HepG2 (cell line): ENCODE results near the gene SLC1A2. TPM values are rescaled to one million over a fixed set of nuclear protein-coding genes. Genes with fewer than 3 reads are reported as not detected.
A peak's percentile ranks its signal among the peaks of the same experiment; 100 is the strongest.

ENCODE experiments used
- CEBPG ChIP-seq: IDR thresholded peaks from 2 replicates; pipeline ENCODE4 v1.6.1; 2016
- GATAD2A ChIP-seq: IDR thresholded peaks from 2 replicates; pipeline ENCODE4 v1.6.1; 2016
- HMGXB4 ChIP-seq, 2 experiments: sonication (generic) in 1 of 2; formaldehyde crosslinking in 1 of 2; IDR thresholded peaks; 2 replicates each; pipeline versions ENCODE4 v1.4.0 to v1.6.1; 2018 to 2020; ENCODE audit warnings: missing genetic modification reagents in 2 of 2, borderline replicate concordance in 1 of 2, low read depth in 1 of 2, mild to moderate bottlenecking in 1 of 2, missing biosample characterization in 1 of 2
- MYPOP ChIP-seq: sonication (generic); formaldehyde crosslinking; IDR thresholded peaks from 2 replicates; pipeline ENCODE4 v1.8.1; 2023; ENCODE audit warnings: mild to moderate bottlenecking, moderate library complexity, missing genetic modification reagents
- NCOA2 ChIP-seq: sonication (generic); formaldehyde crosslinking; IDR thresholded peaks from 2 replicates; pipeline ENCODE4 v1.8.0; 2022; ENCODE audit warnings: inconsistent platforms
- NR2F6 ChIP-seq, 2 experiments: IDR thresholded peaks; 2 replicates each; pipeline ENCODE4 v1.6.1; 2016; ENCODE audit warnings: antibody characterized with exemption in 1 of 2, mild to moderate bottlenecking in 1 of 2
- SAP130 ChIP-seq: IDR thresholded peaks from 2 replicates; pipeline ENCODE4 v1.6.1; 2016; ENCODE audit warnings: low read depth
- SRF ChIP-seq: IDR thresholded peaks from 2 replicates; pipeline ENCODE4 v1.6.1; 2011; ENCODE audit warnings: mild to moderate bottlenecking, low read depth, low read length, moderate library complexity
- STAG1 ChIP-seq: sonication (generic); formaldehyde crosslinking; IDR thresholded peaks from 2 replicates; pipeline ENCODE4 v1.4.0; 2020; ENCODE audit warnings: missing genetic modification reagents
- TARDBP ChIP-seq: sonication (generic); formaldehyde crosslinking; IDR thresholded peaks from 2 replicates; pipeline ENCODE4 v1.8.0; 2022; ENCODE audit warnings: mild to moderate bottlenecking, missing genetic modification reagents
- TEAD3 ChIP-seq: optimal IDR thresholded peaks from 2 replicates; pipeline ENCODE3; 2016; ENCODE audit warnings: borderline replicate concordance
- THRA ChIP-seq: sonication (generic); formaldehyde crosslinking; IDR thresholded peaks from 2 replicates; pipeline ENCODE4 v1.4.0; 2020; ENCODE audit warnings: missing genetic modification reagents, borderline replicate concordance
- ZNF354B ChIP-seq: sonication (generic); formaldehyde crosslinking; IDR thresholded peaks from 2 replicates; pipeline ENCODE4 v1.8.0; 2022; ENCODE audit warnings: mild to moderate bottlenecking, missing genetic modification reagents
- ZNF552 ChIP-seq: sonication (generic); formaldehyde crosslinking; IDR thresholded peaks from 2 replicates; pipeline ENCODE4 v1.9.0; 2022; ENCODE audit warnings: missing genetic modification reagents, mild to moderate bottlenecking, borderline replicate concordance
- polyA plus RNA-seq, 8 experiments: library from polyadenylated mRNA; depleted of rRNA in 3 of 8; stranded (reverse) in 7 of 8; unstranded in 1 of 8; fragments of >200 nt; fragmentation: Illumina TruSeq in 4 of 8; extraction: Trizol in 4 of 8; gene quantifications; 2 replicates each; pipeline versions ENCODE4 v1.2.1 to v1.2.3, GENCODE V29; 2011 to 2016; ENCODE audit warnings: low read depth in 4 of 8, missing spikeins in 1 of 8, mixed read lengths in 1 of 8; ENCODE audit not compliant: insufficient read depth in 1 of 8
- total RNA-seq, 5 experiments: library from RNA; depleted of rRNA; stranded (reverse); fragments of >200 nt; fragmentation: Illumina TruSeq; extraction: Trizol; gene quantifications; 2 replicates each; pipeline ENCODE4 v1.2.3, GENCODE V29; 2016; ENCODE audit warnings: low read depth in 1 of 5
- TF ChIP-seq, protein P1 (sequence below): sonication (generic); formaldehyde crosslinking; IDR thresholded peaks from 2 replicates; pipeline ENCODE4 v1.4.0; 2020; ENCODE audit warnings: missing genetic modification reagents, borderline replicate concordance

The SLC1A2 gene
- total and polyA plus RNA-seq, 2 of the 13 experiments (the other 11 are each of a cell fraction or from before 2014, with no cell fraction given) = 23.2 to 43.2 TPM

GRCh38 chr11:35391922-35392688 lies 27.3 kb downstream of the SLC1A2 start (continued):
- TF ChIP-seq SAP130 (CRISPR knock-in tag) (0 out of 2 replicates have a peak, but pooled peaks have one; percentile 16), HMGXB4 (CRISPR knock-in tag; IDR thresholded peaks at IDR 0.05; ENCODE audit: borderline replicate concordance in 1 of 2, low read depth in 1 of 2) (peak in 1 of 2 experiments; percentile 56; a peak in 1 of 4 replicates), NCOA2 (0 out of 2 replicates have a peak, but pooled peaks have one; percentile 16), ZNF552 (CRISPR knock-in tag) (no peak), TARDBP (CRISPR knock-in tag) (0 out of 2 replicates have a peak, but pooled peaks have one; percentile 56), CEBPG (CRISPR knock-in tag) (0 out of 2 replicates have a peak, but pooled peaks have one; percentile 15), STAG1 (peak; percentile 97), NR2F6 (IDR thresholded peaks at IDR 0.05) (no peak), NR2F6 (CRISPR knock-in tag; IDR thresholded peaks at IDR 0.05) (peak; percentile 32; the same call in 1 of the 2 replicates), GATAD2A (peak; percentile 40; the same call in 1 of the 2 replicates), MYPOP (peak; percentile 27; the same call in 1 of the 2 replicates), THRA (CRISPR knock-in tag) (0 out of 2 replicates have a peak, but pooled peaks have one; percentile 53), SRF (no peak), TEAD3 (CRISPR knock-in tag) (peak; percentile 56), ZNF354B (CRISPR knock-in tag) (no peak)
- TF ChIP-seq, protein P1, sequence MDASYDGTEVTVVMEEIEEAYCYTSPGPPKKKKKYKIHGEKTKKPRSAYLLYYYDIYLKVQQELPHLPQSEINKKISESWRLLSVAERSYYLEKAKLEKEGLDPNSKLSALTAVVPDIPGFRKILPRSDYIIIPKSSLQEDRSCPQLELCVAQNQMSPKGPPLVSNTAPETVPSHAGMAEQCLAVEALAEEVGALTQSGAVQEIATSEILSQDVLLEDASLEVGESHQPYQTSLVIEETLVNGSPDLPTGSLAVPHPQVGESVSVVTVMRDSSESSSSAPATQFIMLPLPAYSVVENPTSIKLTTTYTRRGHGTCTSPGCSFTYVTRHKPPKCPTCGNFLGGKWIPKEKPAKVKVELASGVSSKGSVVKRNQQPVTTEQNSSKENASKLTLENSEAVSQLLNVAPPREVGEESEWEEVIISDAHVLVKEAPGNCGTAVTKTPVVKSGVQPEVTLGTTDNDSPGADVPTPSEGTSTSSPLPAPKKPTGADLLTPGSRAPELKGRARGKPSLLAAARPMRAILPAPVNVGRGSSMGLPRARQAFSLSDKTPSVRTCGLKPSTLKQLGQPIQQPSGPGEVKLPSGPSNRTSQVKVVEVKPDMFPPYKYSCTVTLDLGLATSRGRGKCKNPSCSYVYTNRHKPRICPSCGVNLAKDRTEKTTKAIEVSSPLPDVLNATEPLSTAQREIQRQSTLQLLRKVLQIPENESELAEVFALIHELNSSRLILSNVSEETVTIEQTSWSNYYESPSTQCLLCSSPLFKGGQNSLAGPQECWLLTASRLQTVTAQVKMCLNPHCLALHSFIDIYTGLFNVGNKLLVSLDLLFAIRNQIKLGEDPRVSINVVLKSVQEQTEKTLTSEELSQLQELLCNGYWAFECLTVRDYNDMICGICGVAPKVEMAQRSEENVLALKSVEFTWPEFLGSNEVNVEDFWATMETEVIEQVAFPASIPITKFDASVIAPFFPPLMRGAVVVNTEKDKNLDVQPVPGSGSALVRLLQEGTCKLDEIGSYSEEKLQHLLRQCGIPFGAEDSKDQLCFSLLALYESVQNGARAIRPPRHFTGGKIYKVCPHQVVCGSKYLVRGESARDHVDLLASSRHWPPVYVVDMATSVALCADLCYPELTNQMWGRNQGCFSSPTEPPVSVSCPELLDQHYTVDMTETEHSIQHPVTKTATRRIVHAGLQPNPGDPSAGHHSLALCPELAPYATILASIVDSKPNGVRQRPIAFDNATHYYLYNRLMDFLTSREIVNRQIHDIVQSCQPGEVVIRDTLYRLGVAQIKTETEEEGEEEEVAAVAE (CRISPR knock-in tag) = peak; percentile 62; the same call in 1 of the 2 replicates
